SU-DHL-6 (cell line): Measurements from ENCODE around the gene CIART.

ENCODE experiments used
- EZH2phosphoT487 ChIP-seq: fragments of 200-600 bp; sonication (generic), shearing (Covaris generic); conservative IDR thresholded peaks from 2 replicates; pipeline ENCODE4 v1.6.1; 2018; ENCODE audit warnings: mild to moderate bottlenecking, antibody characterized with exemption, low read length, moderate library complexity, mixed read lengths
- TF ChIP-seq, protein P1 (sequence below): fragments of 200-600 bp; sonication (generic); IDR thresholded peaks from one replicate; pipeline ENCODE4 v1.5.1; 2017; ENCODE audit warnings: antibody characterized with exemption, mild to moderate bottlenecking, low read length, moderate library complexity; ENCODE audit not compliant: insufficient read depth, poor library complexity, severe bottlenecking

DNA sequence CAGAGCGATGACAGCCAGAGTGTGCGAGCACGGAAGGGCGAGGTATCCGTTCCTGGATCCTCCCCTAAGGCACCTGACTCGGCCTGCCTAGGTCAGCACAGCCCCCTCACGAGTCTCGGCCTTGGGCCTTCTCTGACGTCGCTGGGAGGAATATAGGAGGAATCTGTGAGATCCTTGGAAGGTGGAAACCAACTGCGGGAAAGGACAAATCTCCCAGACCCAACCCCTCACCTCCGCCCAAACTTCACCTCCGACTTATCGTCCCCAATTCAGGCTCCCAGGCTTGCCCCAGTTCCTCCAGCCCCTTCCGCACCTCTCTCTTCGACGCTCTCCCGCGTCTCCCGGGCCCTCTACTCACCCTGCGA, 14.0 kb upstream of the CIART start:
- TF ChIP-seq EZH2phosphoT487 = no peak
- TF ChIP-seq, protein P1, sequence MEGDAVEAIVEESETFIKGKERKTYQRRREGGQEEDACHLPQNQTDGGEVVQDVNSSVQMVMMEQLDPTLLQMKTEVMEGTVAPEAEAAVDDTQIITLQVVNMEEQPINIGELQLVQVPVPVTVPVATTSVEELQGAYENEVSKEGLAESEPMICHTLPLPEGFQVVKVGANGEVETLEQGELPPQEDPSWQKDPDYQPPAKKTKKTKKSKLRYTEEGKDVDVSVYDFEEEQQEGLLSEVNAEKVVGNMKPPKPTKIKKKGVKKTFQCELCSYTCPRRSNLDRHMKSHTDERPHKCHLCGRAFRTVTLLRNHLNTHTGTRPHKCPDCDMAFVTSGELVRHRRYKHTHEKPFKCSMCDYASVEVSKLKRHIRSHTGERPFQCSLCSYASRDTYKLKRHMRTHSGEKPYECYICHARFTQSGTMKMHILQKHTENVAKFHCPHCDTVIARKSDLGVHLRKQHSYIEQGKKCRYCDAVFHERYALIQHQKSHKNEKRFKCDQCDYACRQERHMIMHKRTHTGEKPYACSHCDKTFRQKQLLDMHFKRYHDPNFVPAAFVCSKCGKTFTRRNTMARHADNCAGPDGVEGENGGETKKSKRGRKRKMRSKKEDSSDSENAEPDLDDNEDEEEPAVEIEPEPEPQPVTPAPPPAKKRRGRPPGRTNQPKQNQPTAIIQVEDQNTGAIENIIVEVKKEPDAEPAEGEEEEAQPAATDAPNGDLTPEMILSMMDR = no peak
